ENCODE measurements around the gene ANXA4.

DNA sequence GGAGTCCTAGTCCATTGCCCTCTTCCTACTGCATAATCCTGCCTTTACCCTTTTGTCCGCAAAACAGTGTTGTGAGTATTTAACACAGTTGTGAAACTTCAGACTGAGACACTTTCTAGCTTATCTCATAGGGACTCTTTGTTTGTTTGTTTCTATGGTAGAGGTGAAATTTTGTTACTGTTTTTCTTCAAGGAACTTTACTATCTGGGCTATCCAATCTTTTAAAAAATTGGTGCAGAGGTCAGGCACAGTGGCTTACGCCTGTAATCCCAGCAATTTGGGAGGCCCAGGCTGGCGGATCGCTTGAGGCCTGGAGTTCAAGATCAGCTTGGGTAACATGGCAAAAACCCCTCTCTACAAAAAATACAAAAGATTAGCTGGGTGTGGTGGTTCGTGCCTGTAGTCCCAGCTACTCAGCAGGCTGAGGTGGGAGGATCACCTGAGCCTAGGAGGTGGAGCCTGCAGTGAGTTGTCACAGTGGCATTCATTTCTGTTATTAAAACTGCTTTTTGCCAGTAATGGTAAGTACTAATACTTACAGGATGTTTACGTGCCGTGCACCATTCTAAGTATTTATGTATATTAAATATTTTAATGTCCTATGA, 106.4 kb downstream of the ANXA4 start:
- TF ChIP-seq, protein P1, sequence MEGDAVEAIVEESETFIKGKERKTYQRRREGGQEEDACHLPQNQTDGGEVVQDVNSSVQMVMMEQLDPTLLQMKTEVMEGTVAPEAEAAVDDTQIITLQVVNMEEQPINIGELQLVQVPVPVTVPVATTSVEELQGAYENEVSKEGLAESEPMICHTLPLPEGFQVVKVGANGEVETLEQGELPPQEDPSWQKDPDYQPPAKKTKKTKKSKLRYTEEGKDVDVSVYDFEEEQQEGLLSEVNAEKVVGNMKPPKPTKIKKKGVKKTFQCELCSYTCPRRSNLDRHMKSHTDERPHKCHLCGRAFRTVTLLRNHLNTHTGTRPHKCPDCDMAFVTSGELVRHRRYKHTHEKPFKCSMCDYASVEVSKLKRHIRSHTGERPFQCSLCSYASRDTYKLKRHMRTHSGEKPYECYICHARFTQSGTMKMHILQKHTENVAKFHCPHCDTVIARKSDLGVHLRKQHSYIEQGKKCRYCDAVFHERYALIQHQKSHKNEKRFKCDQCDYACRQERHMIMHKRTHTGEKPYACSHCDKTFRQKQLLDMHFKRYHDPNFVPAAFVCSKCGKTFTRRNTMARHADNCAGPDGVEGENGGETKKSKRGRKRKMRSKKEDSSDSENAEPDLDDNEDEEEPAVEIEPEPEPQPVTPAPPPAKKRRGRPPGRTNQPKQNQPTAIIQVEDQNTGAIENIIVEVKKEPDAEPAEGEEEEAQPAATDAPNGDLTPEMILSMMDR (IDR thresholded peaks at IDR 0.05): no peak
- no peak for TF ChIP-seq POLR2AphosphoS5 (IDR thresholded peaks at IDR 0.05; ENCODE audit: low read depth, low read length)
- no peak for TF ChIP-seq SIN3A (IDR thresholded peaks at IDR 0.05; ENCODE audit: borderline replicate concordance, insufficient read depth, low read depth, low read length)
- TF ChIP-seq, protein P2, sequence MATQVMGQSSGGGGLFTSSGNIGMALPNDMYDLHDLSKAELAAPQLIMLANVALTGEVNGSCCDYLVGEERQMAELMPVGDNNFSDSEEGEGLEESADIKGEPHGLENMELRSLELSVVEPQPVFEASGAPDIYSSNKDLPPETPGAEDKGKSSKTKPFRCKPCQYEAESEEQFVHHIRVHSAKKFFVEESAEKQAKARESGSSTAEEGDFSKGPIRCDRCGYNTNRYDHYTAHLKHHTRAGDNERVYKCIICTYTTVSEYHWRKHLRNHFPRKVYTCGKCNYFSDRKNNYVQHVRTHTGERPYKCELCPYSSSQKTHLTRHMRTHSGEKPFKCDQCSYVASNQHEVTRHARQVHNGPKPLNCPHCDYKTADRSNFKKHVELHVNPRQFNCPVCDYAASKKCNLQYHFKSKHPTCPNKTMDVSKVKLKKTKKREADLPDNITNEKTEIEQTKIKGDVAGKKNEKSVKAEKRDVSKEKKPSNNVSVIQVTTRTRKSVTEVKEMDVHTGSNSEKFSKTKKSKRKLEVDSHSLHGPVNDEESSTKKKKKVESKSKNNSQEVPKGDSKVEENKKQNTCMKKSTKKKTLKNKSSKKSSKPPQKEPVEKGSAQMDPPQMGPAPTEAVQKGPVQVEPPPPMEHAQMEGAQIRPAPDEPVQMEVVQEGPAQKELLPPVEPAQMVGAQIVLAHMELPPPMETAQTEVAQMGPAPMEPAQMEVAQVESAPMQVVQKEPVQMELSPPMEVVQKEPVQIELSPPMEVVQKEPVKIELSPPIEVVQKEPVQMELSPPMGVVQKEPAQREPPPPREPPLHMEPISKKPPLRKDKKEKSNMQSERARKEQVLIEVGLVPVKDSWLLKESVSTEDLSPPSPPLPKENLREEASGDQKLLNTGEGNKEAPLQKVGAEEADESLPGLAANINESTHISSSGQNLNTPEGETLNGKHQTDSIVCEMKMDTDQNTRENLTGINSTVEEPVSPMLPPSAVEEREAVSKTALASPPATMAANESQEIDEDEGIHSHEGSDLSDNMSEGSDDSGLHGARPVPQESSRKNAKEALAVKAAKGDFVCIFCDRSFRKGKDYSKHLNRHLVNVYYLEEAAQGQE (IDR thresholded peaks at IDR 0.05; ENCODE audit: insufficient read depth in 1 of 2, low read depth in 2 of 2, low read length in 1 of 2): no peak

Measured in Panc1 (cell line).